GM23338 (cell line): ENCODE data around the gene ALDH1A1.

Experiments used
- CTCF ChIP-seq, 2 experiments: fragments of 200-600 bp in 1 of 2; sonication (generic) in 1 of 2; conservative IDR thresholded peaks; 2 replicates each; pipeline versions ENCODE4 v1.5.1 to v1.6.1; 2016 to 2017; ENCODE audit warnings: antibody characterized with exemption in 2 of 2, low read depth in 2 of 2, mild to moderate bottlenecking in 2 of 2, moderate library complexity in 1 of 2
- EZH2 ChIP-seq: fragments of 200-600 bp; sonication (generic); IDR thresholded peaks from one replicate; pipeline ENCODE4 v1.8.0; 2017; ENCODE audit warnings: antibody characterized with exemption, mild to moderate bottlenecking, low read depth; ENCODE audit not compliant: unreplicated experiment
- EZH2phosphoT487 ChIP-seq: fragments of 200-600 bp; sonication (generic); IDR thresholded peaks from one replicate; pipeline ENCODE4 v1.8.1; 2018; ENCODE audit warnings: antibody characterized with exemption; ENCODE audit not compliant: unreplicated experiment
- JUNB ChIP-seq: IDR thresholded peaks from one replicate; pipeline ENCODE4 v1.6.1; 2016; ENCODE audit warnings: antibody characterized with exemption; ENCODE audit not compliant: unreplicated experiment
- POLR2AphosphoS5 ChIP-seq: IDR thresholded peaks from 2 replicates; pipeline ENCODE4 v1.6.1; 2016; ENCODE audit warnings: antibody characterized with exemption, low read depth
- ZNF114 ChIP-seq: fragments of 250-450 bp; sonication (Bioruptor Pico); IDR thresholded peaks from 2 replicates; pipeline ENCODE4 v1.5.0; 2020; ENCODE audit warnings: mild to moderate bottlenecking, moderate library complexity
- TF ChIP-seq, protein P1 (sequence below): IDR thresholded peaks from one replicate; pipeline ENCODE4 v1.6.1; 2018; ENCODE audit warnings: antibody characterized with exemption; ENCODE audit not compliant: unreplicated experiment

GRCh38 chr9:72917892-72918509, 34.9 kb downstream of the ALDH1A1 start:
- TF ChIP-seq CTCF (conservative IDR thresholded peaks at IDR 0.05; ENCODE audit: low read depth in 2 of 2) (no peak), POLR2AphosphoS5 (no peak), EZH2 (no peak), ZNF114 (CRISPR knock-in tag) (no peak), EZH2phosphoT487 (no peak), JUNB (no peak)
- TF ChIP-seq, protein P1, sequence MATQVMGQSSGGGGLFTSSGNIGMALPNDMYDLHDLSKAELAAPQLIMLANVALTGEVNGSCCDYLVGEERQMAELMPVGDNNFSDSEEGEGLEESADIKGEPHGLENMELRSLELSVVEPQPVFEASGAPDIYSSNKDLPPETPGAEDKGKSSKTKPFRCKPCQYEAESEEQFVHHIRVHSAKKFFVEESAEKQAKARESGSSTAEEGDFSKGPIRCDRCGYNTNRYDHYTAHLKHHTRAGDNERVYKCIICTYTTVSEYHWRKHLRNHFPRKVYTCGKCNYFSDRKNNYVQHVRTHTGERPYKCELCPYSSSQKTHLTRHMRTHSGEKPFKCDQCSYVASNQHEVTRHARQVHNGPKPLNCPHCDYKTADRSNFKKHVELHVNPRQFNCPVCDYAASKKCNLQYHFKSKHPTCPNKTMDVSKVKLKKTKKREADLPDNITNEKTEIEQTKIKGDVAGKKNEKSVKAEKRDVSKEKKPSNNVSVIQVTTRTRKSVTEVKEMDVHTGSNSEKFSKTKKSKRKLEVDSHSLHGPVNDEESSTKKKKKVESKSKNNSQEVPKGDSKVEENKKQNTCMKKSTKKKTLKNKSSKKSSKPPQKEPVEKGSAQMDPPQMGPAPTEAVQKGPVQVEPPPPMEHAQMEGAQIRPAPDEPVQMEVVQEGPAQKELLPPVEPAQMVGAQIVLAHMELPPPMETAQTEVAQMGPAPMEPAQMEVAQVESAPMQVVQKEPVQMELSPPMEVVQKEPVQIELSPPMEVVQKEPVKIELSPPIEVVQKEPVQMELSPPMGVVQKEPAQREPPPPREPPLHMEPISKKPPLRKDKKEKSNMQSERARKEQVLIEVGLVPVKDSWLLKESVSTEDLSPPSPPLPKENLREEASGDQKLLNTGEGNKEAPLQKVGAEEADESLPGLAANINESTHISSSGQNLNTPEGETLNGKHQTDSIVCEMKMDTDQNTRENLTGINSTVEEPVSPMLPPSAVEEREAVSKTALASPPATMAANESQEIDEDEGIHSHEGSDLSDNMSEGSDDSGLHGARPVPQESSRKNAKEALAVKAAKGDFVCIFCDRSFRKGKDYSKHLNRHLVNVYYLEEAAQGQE: no peak
